Fibroblast of villous mesenchyme (primary cell): ENCODE data around the gene ANO6. TPM values are rescaled to one million over a fixed set of nuclear protein-coding genes. Genes with fewer than 3 reads are reported as not detected.

Experiments
- DNase-seq: peaks from one replicate; pipeline ENCODE4 v3.0.0-alpha.2; 2010; ENCODE audit warnings: low read depth
- H3K4me3 ChIP-seq: 2 replicates; pipeline ENCODE4 v1.5.1; 2011; ENCODE audit warnings: low read depth, mild to moderate bottlenecking, low read length
- total RNA-seq: library from RNA; depleted of rRNA; stranded (reverse); fragments of >200 nt; gene quantifications from 2 replicates; pipeline ENCODE4 v1.2.3, GENCODE V29; 2012
- TF ChIP-seq, protein P1 (sequence below): IDR thresholded peaks from 2 replicates; pipeline ENCODE4 v1.5.1; 2012; ENCODE audit warnings: low read depth, mild to moderate bottlenecking, low read length; ENCODE audit not compliant: insufficient read depth

The ANO6 gene
- total RNA-seq, 1 donor, result 91.5 TPM

GRCh38 chr12:45304514-45305178 lies 88.8 kb downstream of the ANO6 start:
- TF ChIP-seq, protein P1, sequence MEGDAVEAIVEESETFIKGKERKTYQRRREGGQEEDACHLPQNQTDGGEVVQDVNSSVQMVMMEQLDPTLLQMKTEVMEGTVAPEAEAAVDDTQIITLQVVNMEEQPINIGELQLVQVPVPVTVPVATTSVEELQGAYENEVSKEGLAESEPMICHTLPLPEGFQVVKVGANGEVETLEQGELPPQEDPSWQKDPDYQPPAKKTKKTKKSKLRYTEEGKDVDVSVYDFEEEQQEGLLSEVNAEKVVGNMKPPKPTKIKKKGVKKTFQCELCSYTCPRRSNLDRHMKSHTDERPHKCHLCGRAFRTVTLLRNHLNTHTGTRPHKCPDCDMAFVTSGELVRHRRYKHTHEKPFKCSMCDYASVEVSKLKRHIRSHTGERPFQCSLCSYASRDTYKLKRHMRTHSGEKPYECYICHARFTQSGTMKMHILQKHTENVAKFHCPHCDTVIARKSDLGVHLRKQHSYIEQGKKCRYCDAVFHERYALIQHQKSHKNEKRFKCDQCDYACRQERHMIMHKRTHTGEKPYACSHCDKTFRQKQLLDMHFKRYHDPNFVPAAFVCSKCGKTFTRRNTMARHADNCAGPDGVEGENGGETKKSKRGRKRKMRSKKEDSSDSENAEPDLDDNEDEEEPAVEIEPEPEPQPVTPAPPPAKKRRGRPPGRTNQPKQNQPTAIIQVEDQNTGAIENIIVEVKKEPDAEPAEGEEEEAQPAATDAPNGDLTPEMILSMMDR, result no peak
- DNase-seq, result no peak
- H3K4me3 ChIP-seq, result no peak overlapping the region

- no peak overlapping the region for H3K4me3 ChIP-seq
- DNase-seq, result peak; percentile 78
- TF ChIP-seq, protein P1, result no peak
Measured at GRCh38 chr12:45305907-45306306, 90.0 kb downstream of the ANO6 start.

DNA sequence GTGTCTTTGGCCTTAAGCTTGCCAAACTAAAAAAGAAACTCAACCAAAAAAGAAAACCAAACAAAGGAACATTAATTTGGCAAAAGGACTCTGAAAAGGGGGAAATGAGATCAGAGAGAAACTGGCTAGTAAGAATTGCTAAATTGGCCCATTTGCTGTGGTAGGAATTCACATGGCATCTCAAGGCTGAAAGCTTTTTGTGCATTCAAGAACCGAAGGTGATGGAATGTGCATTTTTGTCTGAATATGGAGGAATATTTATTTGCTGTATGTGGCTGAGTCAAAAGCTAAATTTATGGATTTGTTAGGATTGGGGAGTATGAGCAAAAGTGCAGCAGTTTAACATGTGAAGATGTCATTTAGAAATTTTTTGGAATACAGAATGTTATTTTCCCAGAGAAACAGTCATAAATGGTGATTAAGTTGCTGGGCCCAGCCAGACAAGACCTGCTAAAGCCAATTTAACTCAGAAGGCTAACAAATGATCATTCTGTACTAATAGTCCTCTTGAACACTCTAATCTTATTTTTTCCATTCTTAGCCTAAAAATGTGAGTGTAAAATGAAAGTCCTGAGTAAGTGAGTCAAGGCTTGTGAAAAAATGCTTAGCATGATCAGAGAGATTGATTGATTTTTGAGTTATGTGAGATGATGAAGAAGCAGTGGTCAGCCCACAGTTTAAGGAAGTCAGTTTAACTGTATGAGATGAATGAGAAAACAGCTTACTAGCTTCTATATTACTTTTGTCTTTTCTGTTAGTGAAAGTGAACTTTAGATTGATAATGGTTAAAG lies 94.1 kb downstream of the ANO6 start:
- TF ChIP-seq, protein P1, result peak; percentile 5
- no peak overlapping the region for H3K4me3 ChIP-seq
- DNase-seq, result no peak

- no peak for DNase-seq
- TF ChIP-seq, protein P1, result no peak
- H3K4me3 ChIP-seq, result no peak overlapping the region
Measured at GRCh38 chr12:45310627-45310968, 94.7 kb downstream of the ANO6 start.

DNA sequence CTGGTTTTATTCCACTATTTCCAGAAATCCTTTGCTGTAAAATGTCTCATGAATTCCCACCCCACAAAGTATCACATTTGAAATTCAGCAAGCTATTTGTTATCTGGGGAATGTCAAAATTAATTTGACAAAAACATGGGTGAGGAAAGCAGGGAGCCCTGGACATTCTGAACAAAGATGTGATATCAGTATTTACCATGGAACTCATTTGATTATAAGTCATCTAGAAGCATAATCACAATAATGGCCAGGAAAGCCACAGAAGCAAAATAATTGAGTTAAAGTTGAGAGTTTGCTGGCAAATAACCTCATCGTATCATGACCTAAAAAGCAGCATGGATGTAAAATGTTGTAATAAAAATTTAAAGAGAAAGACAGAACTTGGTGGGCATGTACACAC lies 96.1 kb downstream of the ANO6 start:
- TF ChIP-seq, protein P1, result no peak
- DNase-seq, result no peak

DNA sequence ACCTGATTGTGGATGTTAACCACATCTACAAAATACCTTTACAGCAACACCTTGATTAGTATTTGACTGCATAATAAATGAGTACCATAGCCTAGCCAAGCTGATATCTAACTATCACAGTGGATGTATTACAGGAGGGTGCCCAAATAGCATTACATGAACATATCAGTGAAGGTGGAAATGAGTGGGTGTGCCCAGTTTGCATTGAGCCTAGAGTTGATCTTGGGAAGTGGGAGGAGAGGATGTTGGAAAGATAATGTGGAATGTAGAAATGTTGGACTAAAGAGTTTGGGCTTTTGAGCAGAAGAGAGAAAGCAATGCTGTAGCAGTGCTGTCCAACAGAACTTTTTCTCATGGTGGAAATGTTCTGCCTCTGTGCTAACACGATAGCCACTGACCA lies 98.9 kb downstream of the ANO6 start:
- DNase-seq, result no peak
- TF ChIP-seq, protein P1, result no peak
- no peak overlapping the region for H3K4me3 ChIP-seq

More for the DNA sequence above, 96.1 kb downstream of the ANO6 start:
- no peak overlapping the region for H3K4me3 ChIP-seq
